Endodermal cell (in vitro differentiated cells): ENCODE results near the gene IL36RN. TPM values are rescaled to one million over a fixed set of nuclear protein-coding genes. Genes with fewer than 3 reads are reported as not detected.

Experiments used
- DNase-seq: peaks from one replicate; pipeline ENCODE4 v3.0.0-alpha.2; 2017
- H3K27ac ChIP-seq: 2 replicates; pipeline ENCODE4 v1.5.1; 2013; ENCODE audit warnings: mild to moderate bottlenecking, low read depth, low read length, moderate library complexity
- H3K27me3 ChIP-seq: 2 replicates; pipeline ENCODE4 v1.6.1; 2013; ENCODE audit warnings: mild to moderate bottlenecking, low read length, moderate library complexity; ENCODE audit not compliant: insufficient read depth, control insufficient read depth, poor library complexity, severe bottlenecking
- H3K36me3 ChIP-seq: 2 replicates; pipeline ENCODE4 v1.7.0; 2013; ENCODE audit warnings: mild to moderate bottlenecking, low read length, moderate library complexity; ENCODE audit not compliant: control insufficient read depth, insufficient read depth
- H3K4me1 ChIP-seq: one replicate; pipeline ENCODE4 v1.7.0; 2013; ENCODE audit warnings: low read length; ENCODE audit not compliant: control insufficient read depth, insufficient read depth
- H3K4me3 ChIP-seq: 2 replicates; pipeline ENCODE4 v1.5.1; 2013; ENCODE audit warnings: mild to moderate bottlenecking, low read length, moderate library complexity
- H3K9ac ChIP-seq: 2 replicates; pipeline ENCODE4 v1.6.1; 2013; ENCODE audit warnings: mild to moderate bottlenecking, low read length, moderate library complexity; ENCODE audit not compliant: poor library complexity, severe bottlenecking; ENCODE audit errors: extremely low read depth
- H3K9me3 ChIP-seq: 2 replicates; pipeline ENCODE4 v1.6.1; 2013; ENCODE audit warnings: mild to moderate bottlenecking, low read length, moderate library complexity; ENCODE audit not compliant: control insufficient read depth
- H3K27ac Mint-ChIP-seq: 2 replicates; pipeline ENCODE4 v1.8.0; 2020; ENCODE audit warnings: mixed read lengths
- H3K27me3 Mint-ChIP-seq: 2 replicates; pipeline ENCODE4 v1.8.0; 2021; ENCODE audit warnings: mild to moderate bottlenecking, mixed read lengths; ENCODE audit not compliant: insufficient read depth
- H3K36me3 Mint-ChIP-seq: 2 replicates; pipeline ENCODE4 v1.8.0; 2020; ENCODE audit warnings: low read depth, mixed read lengths
- H3K4me1 Mint-ChIP-seq: 2 replicates; pipeline ENCODE4 v1.8.0; 2020; ENCODE audit warnings: mixed read lengths
- H3K4me3 Mint-ChIP-seq: 2 replicates; pipeline ENCODE4 v1.8.0; 2020; ENCODE audit warnings: mild to moderate bottlenecking, moderate library complexity, mixed read lengths
- H3K9me3 Mint-ChIP-seq: 2 replicates; pipeline ENCODE4 v1.8.0; 2020; ENCODE audit warnings: mild to moderate bottlenecking, mixed read lengths
- CTCF ChIP-seq: fragments of 200-600 bp; sonication (generic); conservative IDR thresholded peaks from 2 replicates; pipeline ENCODE4 v1.5.0; 2021; ENCODE audit warnings: antibody characterized with exemption, mild to moderate bottlenecking
- WGBS, 2 experiments: methylation state at CpG; one replicate each; pipeline versions ENCODE4 v1.1.5 to v1.1.7; 2013; ENCODE audit warnings: missing lambda C conversion rate in 2 of 2, mixed read lengths in 1 of 2; ENCODE audit not compliant: insufficient coverage in 1 of 2, insufficient read length in 1 of 2; 5-methylcytosine and 5-hydroxymethylcytosine counted together
- total RNA-seq, 2 donors: library from RNA; stranded (reverse); fragmentation: NEBNext Ultra II Directional in 1 of 2; extraction: Animal tissue kit (Norgen Biotek cat#: 25700) in 1 of 2; gene quantifications; 2 replicates in 1 of 2; 3 replicates in 1 of 2; pipeline ENCODE4 v1.2.1, GENCODE V29; 2021

IL36RN gene
- total RNA-seq, 2 donors from 2014 or later: not detected

- Mint-ChIP-seq H3K27ac (no peak overlapping the region), H3K9me3 (peaks cover 43% of the 10 kb centered on the region), H3K27me3 (peaks cover 25% of the 10 kb centered on the region), H3K4me3 (no peak overlapping the region), H3K36me3 (no peaks in the 10 kb centered on the region), H3K4me1 (peaks cover 3% of the 10 kb centered on the region)
- Histone ChIP-seq H3K9ac (no peak overlapping the region), H3K36me3 (no peaks in the 10 kb centered on the region), H3K4me3 (no peak overlapping the region), H3K9me3 (peaks cover 35% of the 10 kb centered on the region), H3K27me3 (peaks cover 24% of the 10 kb centered on the region), H3K4me1 (no peaks in the 10 kb centered on the region), H3K27ac (no peak overlapping the region)
- WGBS, 2 experiments: 92 to 94% methylated on average over 3 to 4 of the region's 4 CpGs
- DNase-seq: no peak
- no peak for TF ChIP-seq CTCF
Measured at GRCh38 chr2:113098041-113098440, 39.0 kb downstream of the IL36RN start.

GRCh38 chr2:113098532-113098931, 39.5 kb downstream of the IL36RN start:
- H3K4me1 Mint-ChIP-seq: peaks cover 3% of the 10 kb centered on the region
- Histone ChIP-seq H3K4me1 (no peaks in the 10 kb centered on the region), H3K36me3 (no peaks in the 10 kb centered on the region), H3K27me3 (peaks cover 24% of the 10 kb centered on the region), H3K9me3 (peaks cover 39% of the 10 kb centered on the region), H3K4me3 (no peak overlapping the region), H3K9ac (no peak overlapping the region), H3K27ac (no peak overlapping the region)
- TF ChIP-seq CTCF: no peak
- no peak overlapping the region for H3K27ac Mint-ChIP-seq
- no peak for DNase-seq
- H3K9me3 Mint-ChIP-seq: peaks cover 48% of the 10 kb centered on the region
- no peak overlapping the region for H3K4me3 Mint-ChIP-seq
- 93 to 100% methylated on average over 1 to 6 of the region's 6 CpGs for WGBS, 2 experiments
- peaks cover 26% of the 10 kb centered on the region for H3K27me3 Mint-ChIP-seq
- H3K36me3 Mint-ChIP-seq: no peaks in the 10 kb centered on the region

GRCh38 chr2:113102133-113102532, 43.1 kb downstream of the IL36RN start:
- TF ChIP-seq CTCF: no peak
- Mint-ChIP-seq H3K36me3 (no peaks in the 10 kb centered on the region), H3K4me3 (no peak overlapping the region), H3K27ac (no peak overlapping the region), H3K27me3 (peaks cover 49% of the 10 kb centered on the region), H3K9me3 (peaks cover 33% of the 10 kb centered on the region), H3K4me1 (peaks cover 7% of the 10 kb centered on the region)
- Histone ChIP-seq H3K27ac (no peak overlapping the region), H3K27me3 (peaks cover 52% of the 10 kb centered on the region), H3K4me1 (no peaks in the 10 kb centered on the region), H3K9ac (no peak overlapping the region), H3K4me3 (no peak overlapping the region), H3K9me3 (peaks cover 31% of the 10 kb centered on the region), H3K36me3 (no peaks in the 10 kb centered on the region)
- 90 to 92% methylated on average over 2 of the region's 2 CpGs for WGBS, 2 experiments
- DNase-seq: no peak
